ENCODE results near the gene MTIF2.
"Not testable (repeated sequence)": the region's sequence is repeated elsewhere in the genome, so short reads cannot be mapped to it uniquely, and the experiment has no call there.

The MTIF2 gene

GRCh38 chr2:55239656-55240222, 29.3 kb downstream of the MTIF2 start:
- no peak for DNase-seq

DNA sequence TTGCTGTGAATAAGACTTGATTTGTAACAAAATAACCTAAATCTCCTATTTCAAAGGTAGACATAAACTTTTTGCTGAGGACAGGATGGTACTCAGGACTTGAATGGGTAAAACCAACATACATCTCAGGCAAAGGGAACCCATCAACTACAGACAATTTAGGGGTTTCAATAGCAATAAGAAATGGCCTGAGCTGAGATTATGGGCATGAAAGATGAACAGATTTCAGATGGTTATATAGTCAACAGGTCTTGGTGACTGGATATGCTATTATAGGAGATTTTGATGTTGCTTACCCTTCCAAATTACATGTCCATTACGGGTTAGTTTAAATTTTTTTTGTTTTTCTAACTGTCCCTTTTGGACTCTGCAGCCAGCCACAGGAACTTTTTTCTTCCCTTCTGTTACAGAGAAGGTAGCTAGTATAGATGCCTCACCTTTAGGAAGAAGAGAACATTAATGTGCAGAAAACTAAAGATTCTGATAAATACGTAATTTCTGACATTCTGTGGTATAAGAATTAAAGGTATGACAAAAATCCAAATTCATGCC, 32.0 kb downstream of the MTIF2 start:
- no peak for DNase-seq

GRCh38 chr2:55235724-55236538, 33.1 kb downstream of the MTIF2 start:
- DNase-seq = no peak

GRCh38 chr2:55233658-55233940, 35.4 kb downstream of the MTIF2 start:
- DNase-seq = no peak

- DNase-seq = peak; percentile 62
Measured at GRCh38 chr2:55232863-55233657, 36.0 kb downstream of the MTIF2 start.

DNA sequence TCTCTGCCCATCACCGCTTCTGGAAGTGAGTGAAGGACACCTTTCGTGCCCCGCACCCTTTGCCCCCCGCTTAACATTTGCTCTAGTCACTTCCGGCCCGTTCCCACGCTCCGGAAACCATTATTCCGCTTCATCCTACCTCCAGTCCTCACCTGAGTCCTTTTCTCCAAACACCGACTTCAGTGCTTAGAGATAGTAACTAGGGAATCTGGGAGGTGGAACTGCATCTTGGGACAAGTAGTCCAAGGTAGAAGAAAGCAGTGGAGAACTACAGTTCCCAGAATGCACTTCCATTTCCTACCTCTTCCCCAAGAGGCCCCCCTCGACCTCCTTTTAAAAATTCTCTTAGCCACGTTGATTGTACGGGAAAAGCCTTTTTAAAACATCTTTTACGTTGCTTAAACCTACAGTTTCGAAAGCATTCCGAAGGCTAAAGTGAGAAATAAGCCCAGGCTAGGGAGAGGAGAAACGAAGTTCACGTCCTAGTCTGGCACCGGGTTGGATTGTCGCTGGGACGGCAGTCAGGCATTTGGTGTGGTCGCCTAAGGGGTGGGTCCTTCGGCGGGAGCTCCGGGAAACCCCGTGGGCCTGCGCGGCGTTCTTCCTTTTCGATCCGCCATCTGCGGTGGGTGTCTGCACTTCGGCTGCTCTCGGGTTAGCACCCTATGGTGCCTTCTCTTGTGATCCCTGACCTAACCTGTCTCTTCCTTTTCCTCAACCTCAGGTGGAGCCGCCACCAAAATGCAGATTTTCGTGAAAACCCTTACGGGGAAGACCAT, 36.8 kb downstream of the MTIF2 start, which contains the start of the genes CLHC1 and RPS27A:
CLHC1 (minus strand) TSS at position 210 of the 779 bp plus-strand sequence. CDS start 9,882 bp downstream, outside the sequence.
RPS27A (plus strand) TSS at position 605 of the 779 bp plus-strand sequence; CDS start at position 742, 137 bp downstream.
- peak; percentile 97 for DNase-seq

DNA sequence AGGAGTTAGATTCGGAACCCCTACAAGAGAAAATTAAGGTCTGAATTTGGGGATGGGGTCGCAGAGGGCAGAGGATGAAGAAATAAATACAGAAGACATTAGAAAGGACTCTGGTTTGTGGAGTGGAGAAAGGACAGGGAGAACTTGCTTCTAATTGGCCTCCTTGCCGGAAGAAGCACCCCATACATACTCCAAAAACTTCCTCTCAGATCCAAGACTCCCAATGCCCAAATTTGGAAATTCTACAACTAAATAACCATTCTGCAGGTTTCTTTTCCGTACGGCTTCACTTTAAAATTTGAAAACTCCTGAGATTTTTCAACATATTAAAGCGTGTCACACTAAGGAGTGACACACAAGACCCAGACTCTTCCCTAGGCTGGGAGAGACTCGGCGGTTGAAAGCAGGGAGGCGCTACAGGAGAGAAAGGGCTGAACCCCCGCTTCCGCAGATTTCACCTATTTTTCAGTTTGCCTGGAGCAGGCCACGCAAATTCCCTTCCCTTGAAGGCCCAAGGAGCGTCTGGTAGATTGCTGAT, 37.4 kb downstream of the MTIF2 start:
- no peak for DNase-seq

DNA sequence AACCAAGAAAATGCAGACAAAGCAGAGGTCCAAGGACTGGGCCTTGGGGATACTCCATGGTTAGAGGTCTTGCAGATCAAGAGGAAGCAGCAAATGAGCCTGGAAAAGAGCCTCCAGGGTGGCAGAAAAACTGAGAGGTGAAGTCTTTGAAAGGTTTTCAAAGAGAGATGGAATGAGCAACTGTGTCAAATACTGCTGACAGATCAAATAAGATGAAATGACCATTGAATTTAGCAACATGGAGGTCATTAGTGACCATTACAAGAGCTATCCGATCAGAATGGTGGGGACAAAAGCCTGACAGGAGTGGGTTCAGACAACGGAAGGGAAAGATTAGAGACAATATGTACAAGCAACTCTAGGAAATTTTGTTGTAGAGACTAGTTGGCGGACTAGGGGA, 38.5 kb downstream of the MTIF2 start:
- no peak for DNase-seq

DNA sequence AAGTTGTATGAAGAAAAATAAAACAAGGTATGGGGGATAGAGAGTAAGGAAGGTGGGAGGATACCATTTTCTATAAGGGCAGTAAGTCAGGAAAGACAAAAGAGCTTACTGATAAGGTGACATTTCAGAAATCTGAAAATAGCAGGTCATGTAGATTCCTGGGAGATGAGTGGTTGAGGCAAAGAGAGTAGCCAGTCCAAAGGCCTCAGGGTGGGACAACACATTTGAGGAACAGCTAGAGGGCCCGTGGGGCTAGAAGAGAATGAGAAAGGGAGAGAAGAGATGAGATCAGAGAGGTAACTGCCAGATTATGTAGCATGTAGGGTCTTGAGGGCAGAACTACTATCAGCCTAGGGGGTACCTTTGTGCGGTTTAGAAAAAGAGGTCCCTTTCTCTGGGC, 39.8 kb downstream of the MTIF2 start:
- no peak for DNase-seq

GRCh38 chr2:55228226-55228563, 40.8 kb downstream of the MTIF2 start:
- DNase-seq = no peak

GRCh38 chr2:55227437-55228225, 41.4 kb downstream of the MTIF2 start:
- not testable (repeated sequence) for DNase-seq

GRCh38 chr2:55225481-55226020, 43.5 kb downstream of the MTIF2 start:
- no peak for DNase-seq

DNA sequence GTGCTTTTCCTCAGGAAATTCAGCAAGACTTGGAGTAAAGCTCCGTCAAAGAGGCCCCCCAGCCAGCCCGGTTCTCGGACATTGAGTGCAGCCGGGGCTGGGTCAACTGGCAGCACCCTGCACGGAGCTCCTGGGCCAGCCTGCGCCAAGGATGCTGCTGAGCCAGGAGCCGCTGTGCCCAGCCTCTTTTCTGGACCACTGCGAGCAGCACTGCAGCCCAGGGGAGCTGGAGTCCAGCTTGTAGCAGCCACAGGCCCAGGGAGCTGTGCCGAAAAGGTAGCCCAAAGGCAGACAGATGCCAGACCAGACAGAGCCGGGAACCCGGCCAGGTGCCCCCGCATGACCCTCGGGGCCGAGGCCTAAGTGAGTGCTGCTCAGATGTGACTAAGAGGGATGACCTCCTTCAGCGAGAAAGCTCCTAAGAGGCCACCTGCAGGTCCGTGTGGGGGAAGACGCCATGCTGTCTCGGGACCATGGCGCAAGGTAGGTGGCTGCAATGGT, 44.2 kb downstream of the MTIF2 start:
- no peak for DNase-seq

GRCh38 chr2:55223958-55224760, 44.9 kb downstream of the MTIF2 start:
- DNase-seq = no peak

DNA sequence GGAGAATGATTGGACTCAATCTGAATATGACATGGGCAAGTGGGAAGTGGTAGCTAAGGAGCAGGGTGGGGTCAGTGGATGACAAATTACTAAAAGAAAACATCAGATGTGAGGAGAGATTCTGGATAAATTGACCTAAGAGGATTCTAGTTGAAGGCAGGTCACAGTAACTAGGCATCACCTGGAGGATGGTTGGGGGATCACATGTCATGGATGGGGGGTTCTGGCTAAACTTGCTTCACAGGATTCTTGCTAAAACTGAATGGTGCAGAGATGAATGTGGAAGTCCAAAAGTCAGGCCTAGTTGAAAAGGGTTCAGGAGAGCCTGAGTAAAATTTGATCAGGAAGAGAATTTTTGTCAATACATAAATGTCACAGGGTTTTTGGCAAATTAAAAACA, 55.2 kb downstream of the MTIF2 start:
- DNase-seq = no peak

- no peak for DNase-seq
Measured at GRCh38 chr2:55204950-55205349, 64.1 kb downstream of the MTIF2 start.

- DNase-seq = no peak
Measured at GRCh38 chr2:55204536-55204935, 64.5 kb downstream of the MTIF2 start.

DNA sequence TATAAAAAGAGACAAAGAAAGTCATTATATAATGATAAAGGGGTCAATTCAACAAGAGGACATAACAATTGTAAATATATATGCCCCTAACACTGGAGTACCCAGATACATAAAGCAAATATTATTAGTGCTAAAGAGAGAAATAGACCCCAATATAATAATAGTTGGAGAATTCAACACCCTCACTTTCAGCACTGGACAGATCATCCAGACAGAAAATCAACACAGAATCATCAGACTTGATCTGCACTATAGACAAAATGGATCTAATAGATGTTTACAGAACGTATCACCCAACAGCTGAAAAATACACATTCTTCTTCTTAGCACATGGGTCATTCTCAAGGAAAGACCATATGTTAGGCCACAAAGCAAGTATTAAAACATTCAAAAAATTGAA, 68.6 kb downstream of the MTIF2 start:
- no peak for DNase-seq

DNA sequence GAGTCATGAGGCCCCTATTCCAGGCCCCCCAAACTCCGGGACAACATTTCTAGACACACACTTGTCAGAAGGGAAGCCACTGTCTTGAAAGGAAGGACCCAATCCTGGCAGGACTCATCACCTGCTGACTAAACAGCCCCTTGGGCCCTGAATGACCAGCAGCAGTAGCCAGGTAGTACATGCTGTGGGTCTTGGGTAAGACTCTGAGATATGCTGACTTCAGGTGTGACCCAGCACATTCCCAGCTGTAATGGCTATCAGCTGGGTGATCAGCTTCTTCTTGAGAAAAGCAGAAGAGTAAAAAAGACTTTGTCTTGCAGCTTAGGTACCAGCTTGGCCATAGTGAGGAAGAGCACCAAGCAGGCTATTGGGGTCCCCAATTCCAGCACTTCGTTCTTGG, 72.5 kb downstream of the MTIF2 start:
- no peak for DNase-seq

- not testable (repeated sequence) for DNase-seq
Measured at GRCh38 chr2:55191888-55192287, 77.1 kb downstream of the MTIF2 start.
